Daoy (cell line): ENCODE results near the gene SMIM12. TPM values are rescaled to one million over a fixed set of nuclear protein-coding genes. Genes with fewer than 3 reads are reported as not detected.
A peak's percentile ranks its signal among the peaks of the same experiment; 100 is the strongest.

Source experiments
- DNase-seq: peaks from one replicate; pipeline ENCODE4 v3.0.0-alpha.2; 2015; ENCODE audit warnings: low read depth
- total RNA-seq: library from RNA; depleted of rRNA; stranded (reverse); fragments of >200 nt; shearing (Covaris generic); gene quantifications from 2 replicates; pipeline ENCODE4 v1.2.3, GENCODE V29; 2014

The SMIM12 gene
- total RNA-seq, 1 experiment from 2014 or later, result 45.4 TPM

DNA sequence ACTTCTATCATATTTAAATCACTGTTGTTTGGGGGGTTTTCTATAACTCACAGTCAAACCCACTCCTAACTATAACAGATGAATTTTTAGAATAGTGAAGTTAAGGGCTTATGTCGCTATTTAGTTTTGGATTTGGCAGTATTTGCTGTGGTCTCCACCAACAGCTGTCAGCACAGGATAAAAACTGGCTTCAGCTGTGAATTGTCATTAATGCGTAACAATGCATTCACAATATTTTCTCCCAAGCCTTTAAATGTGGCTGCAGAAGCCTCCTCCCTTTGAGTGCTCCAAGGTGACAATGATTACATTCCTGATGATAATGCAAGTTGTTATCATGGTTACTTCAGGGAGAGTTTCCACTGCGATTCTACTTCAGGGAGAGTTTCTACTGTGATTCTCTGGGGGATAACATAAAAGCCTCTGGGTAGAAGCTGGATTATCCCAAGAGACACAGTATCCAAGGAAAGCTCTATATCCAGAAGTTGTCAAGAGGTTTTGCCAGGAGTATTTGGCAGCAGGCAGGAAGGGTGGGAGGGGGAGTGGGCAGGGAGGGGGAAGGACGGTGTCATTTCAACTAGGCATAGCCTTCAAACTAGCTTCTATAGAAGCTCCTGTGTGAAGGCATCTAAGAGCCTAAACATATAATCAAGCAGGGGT lies 14.9 kb upstream of the SMIM12 start:
- no peak for DNase-seq

DNA sequence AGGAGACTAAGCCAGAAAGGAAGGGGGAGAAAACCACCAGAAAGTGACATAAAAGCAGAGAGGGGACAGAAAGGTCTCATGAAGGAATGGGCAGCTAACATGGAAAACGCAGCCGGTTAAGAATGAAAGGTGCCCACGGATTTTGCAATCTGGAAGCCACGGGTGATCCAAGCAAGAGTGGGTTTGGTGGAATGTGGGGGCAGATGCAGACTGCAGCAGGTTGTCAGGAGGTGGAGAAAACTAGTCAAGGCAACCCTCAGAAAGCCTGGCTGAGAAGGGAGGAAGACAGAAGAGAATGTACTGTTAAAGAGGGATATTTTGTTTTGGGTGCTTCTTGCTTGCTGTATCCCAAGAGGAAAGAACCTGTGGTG lies 12.6 kb upstream of the SMIM12 start:
- DNase-seq, result no peak

- no peak for DNase-seq
These were observed 12.0 kb upstream of the SMIM12 start for GRCh38 chr1:34871443-34872132.

- DNase-seq, result no peak
These were observed 10.8 kb upstream of the SMIM12 start for GRCh38 chr1:34870395-34870794.

GRCh38 chr1:34869760-34870159 lies 10.2 kb upstream of the SMIM12 start:
- no peak for DNase-seq

DNA sequence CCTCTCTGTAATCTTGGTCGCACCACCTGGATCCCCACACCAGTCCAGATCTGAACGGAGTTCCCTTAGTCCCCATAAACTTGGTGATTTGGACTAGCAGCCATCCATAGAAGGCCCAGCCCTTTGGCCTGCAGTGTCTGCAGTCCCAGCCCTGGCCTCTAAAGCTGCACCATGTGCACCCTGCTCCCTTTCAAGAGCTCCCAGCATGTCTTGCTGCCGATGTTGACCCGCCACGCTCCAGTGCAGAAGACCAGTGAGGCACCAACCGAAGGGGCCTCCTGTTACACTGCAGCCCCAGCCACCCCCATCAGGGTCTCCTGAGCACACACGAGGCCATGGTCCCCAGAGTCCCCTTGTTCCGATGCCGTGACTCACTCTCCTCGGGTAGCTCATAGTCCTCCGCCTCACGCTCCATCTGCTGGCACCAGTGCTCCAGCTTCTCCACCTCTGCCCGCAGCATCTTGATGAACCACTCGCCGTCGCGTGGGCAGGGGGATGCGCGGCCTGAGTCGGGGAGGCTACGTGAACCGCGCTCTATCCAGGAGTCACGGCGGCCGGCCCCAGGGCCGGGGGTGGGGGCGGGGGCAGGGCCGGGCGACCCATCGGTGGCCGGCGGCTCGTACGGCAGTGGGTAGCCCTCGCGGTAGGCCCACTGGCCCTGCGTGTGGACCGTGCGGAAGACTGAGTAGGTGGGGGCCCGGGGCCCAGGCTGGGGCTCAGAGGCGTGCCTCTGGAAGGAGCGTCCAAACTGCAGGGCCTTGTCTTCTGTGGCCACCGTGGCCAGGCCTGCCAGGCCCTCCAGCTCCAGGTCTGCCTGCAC lies 8.9 kb upstream of the SMIM12 start:
- DNase-seq, result no peak

- no peak for DNase-seq
These were observed 7.9 kb upstream of the SMIM12 start for GRCh38 chr1:34867415-34867814.

- DNase-seq, result no peak
These were observed 7.2 kb upstream of the SMIM12 start for GRCh38 chr1:34866762-34867109.

GRCh38 chr1:34865981-34866761 lies 6.6 kb upstream of the SMIM12 start:
- DNase-seq, result peak; percentile 85

GRCh38 chr1:34865573-34865972 lies 6.0 kb upstream of the SMIM12 start:
- DNase-seq, result no peak

DNA sequence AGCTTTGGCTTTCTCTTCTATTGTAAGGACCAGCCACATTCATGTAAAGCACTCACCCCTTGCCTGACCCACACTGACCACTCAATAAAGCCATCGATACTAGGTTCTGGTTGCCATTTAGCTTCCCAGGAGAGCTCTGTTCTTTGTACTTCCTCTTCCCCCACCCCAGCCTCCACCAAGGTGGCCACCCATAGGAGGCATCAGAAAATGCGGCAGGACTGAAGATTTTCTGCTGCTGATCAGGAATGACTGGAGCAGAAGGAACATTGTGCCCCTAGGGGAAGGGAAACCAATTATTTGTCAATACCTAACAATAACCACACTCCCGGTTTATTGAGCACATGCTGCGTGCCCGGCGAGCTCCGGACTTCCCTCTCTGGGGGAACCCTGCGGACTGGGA lies 5.2 kb upstream of the SMIM12 start:
- DNase-seq, result no peak

DNA sequence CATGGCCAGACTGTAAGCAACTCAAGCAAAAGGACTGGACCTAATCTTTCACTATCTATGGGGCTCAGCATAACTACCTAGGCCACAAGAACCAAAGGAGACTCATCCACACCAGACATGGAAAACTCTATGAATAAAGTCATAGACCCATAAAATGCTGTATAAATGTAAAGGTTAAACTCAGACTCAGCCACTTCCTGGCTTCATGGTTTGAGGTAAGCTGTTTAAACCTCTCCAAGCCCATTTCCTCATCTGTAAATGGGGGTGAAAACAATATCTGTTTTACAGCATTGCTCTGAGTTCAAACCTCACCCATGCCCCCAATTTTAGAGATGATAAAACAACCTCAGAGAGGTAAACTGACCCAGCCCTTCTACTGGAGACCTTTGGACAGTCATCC lies 4.0 kb upstream of the SMIM12 start:
- no peak for DNase-seq

GRCh38 chr1:34858901-34859445 lies 576 bp downstream of the SMIM12 start:
- DNase-seq, result peak; percentile 32

GRCh38 chr1:34856697-34857096 lies 2.9 kb downstream of the SMIM12 start:
- no peak for DNase-seq

DNA sequence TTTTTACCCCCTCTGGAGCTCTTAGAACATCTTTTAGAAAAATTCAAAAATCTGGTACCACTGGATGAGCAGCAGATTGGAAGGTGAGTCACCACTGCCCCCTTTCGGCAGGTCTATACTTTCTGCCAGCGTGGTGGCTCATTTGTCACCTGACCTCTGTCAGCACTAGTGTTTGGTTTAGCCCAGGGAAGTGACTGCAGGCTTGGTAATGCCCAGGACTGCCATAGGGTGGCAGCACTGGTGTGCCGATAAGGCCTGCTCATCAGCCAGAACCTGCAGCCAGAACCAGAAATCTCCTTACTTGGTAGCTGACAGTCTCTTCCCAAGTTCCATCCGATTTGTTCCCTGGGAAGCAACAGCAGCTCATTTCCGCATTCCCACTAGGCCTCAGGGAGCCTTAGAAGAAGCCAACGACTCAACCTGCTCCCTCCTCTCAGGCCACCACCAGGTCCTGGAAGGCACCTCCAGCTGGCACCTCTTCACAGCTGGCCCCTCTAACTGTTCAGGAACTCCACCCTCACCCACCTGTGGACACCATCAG lies 6.8 kb downstream of the SMIM12 start:
- DNase-seq, result peak; percentile 96

- DNase-seq, result no peak
These were observed 8.0 kb downstream of the SMIM12 start for GRCh38 chr1:34851431-34852105.

GRCh38 chr1:34850382-34850781 lies 9.2 kb downstream of the SMIM12 start:
- DNase-seq, result no peak

DNA sequence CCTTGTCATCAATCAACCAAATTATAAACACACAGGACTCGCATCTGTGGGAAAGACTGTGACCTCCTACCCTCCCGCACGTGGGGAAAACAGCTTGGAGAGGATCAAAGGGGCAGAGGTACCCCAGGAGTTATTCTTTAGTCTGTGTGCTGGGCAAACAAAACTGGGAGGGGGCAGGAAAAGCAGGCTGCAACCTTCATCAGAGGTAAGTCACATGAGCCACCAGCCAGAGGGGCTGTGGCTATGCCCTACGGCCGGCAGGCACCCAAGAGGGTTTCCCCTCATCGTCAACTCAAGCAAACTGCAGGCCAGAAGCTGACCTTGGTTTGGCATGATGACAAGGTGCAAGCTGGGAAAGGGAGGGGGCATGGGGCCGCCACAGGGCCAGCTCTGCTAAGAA lies 12.5 kb downstream of the SMIM12 start:
- no peak for DNase-seq

DNA sequence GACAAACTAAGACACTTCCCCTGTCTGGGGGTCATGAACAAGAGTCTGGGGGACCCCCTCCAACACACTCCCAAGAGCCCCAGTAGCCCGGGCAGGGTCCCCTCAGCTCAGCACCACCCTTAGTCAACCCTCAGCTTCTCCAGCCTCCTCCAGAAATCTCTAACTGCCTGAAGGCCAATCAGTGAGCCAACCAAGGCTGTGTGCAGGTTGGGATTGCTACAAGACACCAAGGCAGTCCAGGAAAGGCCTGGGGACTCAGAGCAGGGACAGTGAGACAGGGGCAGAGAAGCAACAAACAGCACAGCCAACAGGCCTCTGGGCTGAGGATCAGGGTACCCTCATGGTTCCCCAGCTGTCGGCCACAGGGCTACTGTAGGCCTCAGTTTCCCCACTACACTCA lies 13.3 kb downstream of the SMIM12 start:
- DNase-seq, result no peak

DNA sequence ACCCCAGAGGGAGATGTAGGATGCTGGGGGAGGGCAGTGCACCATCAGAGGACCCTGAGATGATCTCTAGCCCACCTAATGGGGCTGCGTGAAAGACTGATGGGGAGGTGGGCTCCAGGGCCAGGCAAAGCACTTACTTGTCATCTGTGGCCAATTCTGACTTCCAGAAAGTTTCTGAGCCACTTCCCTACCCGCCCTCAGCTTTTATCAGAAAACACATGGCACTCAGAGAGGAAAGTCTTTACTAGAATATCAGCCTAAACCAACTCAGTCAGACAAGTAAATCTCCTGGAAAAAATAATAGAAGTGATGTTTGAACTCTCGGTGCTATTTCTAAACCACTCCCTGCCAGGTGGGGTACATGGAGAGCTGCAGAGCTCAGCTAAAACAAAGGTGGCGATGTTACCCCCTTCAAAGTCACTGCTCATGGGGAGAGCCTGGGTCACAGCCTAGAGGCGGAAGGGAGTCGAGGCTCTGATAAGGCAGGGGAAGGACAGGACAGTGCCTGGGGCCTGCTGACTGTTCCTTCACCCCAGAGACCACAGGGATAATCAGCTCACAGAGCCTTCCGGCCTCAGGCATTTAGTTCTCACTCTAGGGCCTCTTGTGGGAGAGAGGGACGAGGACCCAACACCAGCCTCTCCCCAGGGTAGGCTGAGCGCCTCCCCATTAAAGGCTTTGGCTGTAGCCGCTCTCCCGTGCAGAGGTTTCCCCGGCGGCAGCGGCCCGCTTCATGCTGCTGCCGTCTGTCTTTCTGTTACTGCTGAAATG lies 14.2 kb downstream of the SMIM12 start:
- no peak for DNase-seq
